Measurements from ENCODE around the gene MYBPH.

Gene MYBPH

DNA sequence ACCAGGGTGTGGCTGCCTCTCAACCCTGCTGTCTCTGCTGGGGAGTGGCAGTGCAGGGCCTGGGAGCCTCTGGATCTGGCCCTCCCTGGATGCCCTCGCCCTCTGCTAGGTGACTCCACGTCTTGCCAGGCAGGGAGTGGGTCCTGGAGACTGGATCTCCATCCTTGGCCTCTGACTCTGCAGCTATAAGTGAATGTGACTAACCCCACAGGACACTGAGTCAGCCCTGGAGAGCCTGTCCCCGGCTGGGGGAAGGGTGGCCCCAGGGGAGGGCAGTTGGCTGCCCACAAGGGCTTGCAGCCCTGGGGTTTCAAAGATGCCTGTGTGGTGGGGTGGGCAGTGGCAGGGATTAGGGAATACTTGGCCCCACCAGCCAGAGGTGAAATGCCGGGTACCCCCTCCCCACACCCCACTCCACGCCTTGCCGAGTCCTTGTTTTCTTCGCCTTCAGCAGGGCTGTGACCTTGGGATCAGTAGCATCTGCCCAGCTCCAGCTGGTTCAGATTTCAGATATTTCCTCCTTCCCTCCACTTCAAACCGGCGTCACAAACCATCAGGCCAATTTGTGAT, 1.9 kb upstream of the MYBPH start:
- FAIRE-seq, result peak; percentile 21
- no peak for DNase-seq (ENCODE audit: insufficient read length)

DNA sequence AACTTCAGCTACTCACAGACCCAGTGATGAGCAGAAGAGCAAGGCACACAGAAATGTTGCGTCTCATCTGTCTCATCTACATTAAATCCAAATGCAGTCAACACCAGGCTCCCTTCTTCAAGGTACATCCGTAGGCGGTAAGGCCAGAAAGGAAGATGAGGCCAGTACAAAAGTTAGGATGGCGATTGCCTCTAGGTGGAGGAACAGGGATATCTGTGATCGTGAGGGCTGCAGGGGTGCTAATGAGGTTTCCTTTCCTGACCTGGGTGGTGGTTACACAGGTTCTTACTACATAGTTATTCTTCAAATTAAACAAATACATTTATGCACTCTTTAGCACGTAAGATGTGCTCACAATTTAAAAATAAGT, 1.4 kb upstream of the MYBPH start:
- no peak for DNase-seq (ENCODE audit: insufficient read length)
- FAIRE-seq, result no peak
- no peak for TF ChIP-seq POLR2AphosphoS5 (IDR thresholded peaks at IDR 0.05; ENCODE audit: low read depth, low read length)
- TF ChIP-seq POLR2A (IDR thresholded peaks at IDR 0.05; ENCODE audit: low read depth, low read length), result no peak
- TF ChIP-seq TAF1 (IDR thresholded peaks at IDR 0.05; ENCODE audit: borderline replicate concordance, low read depth, low read length), result no peak

More for the DNA sequence above, 1.9 kb upstream of the MYBPH start:
- TF ChIP-seq TAF1 (IDR thresholded peaks at IDR 0.05; ENCODE audit: borderline replicate concordance, low read depth, low read length) (no peak), POLR2A (IDR thresholded peaks at IDR 0.05; ENCODE audit: low read depth, low read length) (no peak)

- FAIRE-seq (no peak), DNase-seq (ENCODE audit: insufficient read length) (no peak)
- no peak for TF ChIP-seq POLR2A (IDR thresholded peaks at IDR 0.05; ENCODE audit: low read depth, low read length)
- no peak for TF ChIP-seq TAF1 (IDR thresholded peaks at IDR 0.05; ENCODE audit: borderline replicate concordance, low read depth, low read length)
- TF ChIP-seq POLR2AphosphoS5 (IDR thresholded peaks at IDR 0.05; ENCODE audit: low read depth, low read length), result no peak
Measured at GRCh38 chr1:203176273-203177035, 828 bp upstream of the MYBPH start.

- FAIRE-seq (peak; percentile 21), DNase-seq (ENCODE audit: insufficient read length) (no peak)
- TF ChIP-seq POLR2A (IDR thresholded peaks at IDR 0.05; ENCODE audit: low read depth, low read length), result no peak
- no peak for TF ChIP-seq POLR2AphosphoS5 (IDR thresholded peaks at IDR 0.05; ENCODE audit: low read depth, low read length)
Measured at GRCh38 chr1:203175827-203176241, 208 bp upstream of the MYBPH start.

DNA sequence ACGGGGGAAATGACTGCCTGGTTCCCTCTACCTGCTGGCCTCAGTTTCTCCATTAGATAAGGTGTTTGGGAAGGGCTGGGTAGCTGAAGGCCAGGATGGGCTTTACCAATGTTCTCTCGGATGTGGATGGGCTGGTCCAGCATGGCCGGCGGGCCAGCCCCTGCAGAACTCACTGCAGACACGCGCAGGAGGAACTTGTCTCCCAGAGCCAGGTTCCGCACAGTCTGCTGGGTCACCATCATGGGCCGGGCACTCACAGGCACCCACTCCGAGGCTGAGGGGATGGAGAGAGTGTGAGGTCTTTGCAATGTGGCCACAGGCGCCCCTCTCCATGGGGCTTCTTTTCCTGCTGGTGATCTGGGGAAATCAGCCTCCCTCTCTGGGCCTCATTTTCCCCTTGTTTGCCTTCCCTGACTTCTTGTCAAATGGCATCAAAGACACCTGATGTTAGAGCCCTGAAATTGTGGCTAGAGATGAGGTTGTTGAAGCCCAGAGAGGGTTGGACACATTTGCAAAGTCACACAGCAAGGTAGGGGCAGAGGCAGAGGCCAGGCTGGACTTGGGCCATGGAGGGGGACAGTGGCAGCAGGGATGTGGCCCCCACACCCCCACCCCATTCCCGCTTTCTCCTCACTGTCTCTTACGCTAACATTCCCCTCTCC, 1.2 kb downstream of the MYBPH start:
- TF ChIP-seq POLR2A (IDR thresholded peaks at IDR 0.05; ENCODE audit: low read depth, low read length), result no peak
- TF ChIP-seq POLR2AphosphoS5 (IDR thresholded peaks at IDR 0.05; ENCODE audit: low read depth, low read length), result no peak
- no peak for TF ChIP-seq TAF1 (IDR thresholded peaks at IDR 0.05; ENCODE audit: borderline replicate concordance, low read depth, low read length)
- no peak for DNase-seq (ENCODE audit: insufficient read length)
- no peak for FAIRE-seq

GRCh38 chr1:203173566-203173965, 2.1 kb downstream of the MYBPH start:
- TF ChIP-seq POLR2AphosphoS5 (IDR thresholded peaks at IDR 0.05; ENCODE audit: low read depth, low read length) (no peak), TAF1 (IDR thresholded peaks at IDR 0.05; ENCODE audit: borderline replicate concordance, low read depth, low read length) (no peak), POLR2A (IDR thresholded peaks at IDR 0.05; ENCODE audit: low read depth, low read length) (no peak)
- FAIRE-seq (peak; percentile 81), DNase-seq (ENCODE audit: insufficient read length) (peak; percentile 59)

- no peak for TF ChIP-seq POLR2A (IDR thresholded peaks at IDR 0.05; ENCODE audit: low read depth, low read length)
- no peak for DNase-seq (ENCODE audit: insufficient read length)
- FAIRE-seq, result no peak
Measured at GRCh38 chr1:203173011-203173555, 2.5 kb downstream of the MYBPH start.

GRCh38 chr1:203172184-203173010, 3.2 kb downstream of the MYBPH start:
- FAIRE-seq (peak; percentile 89), DNase-seq (ENCODE audit: insufficient read length) (peak; percentile 82)

GRCh38 chr1:203171341-203172183, 4.1 kb downstream of the MYBPH start:
- FAIRE-seq (no peak), DNase-seq (ENCODE audit: insufficient read length) (no peak)
- TF ChIP-seq TAF1 (IDR thresholded peaks at IDR 0.05; ENCODE audit: borderline replicate concordance, low read depth, low read length) (no peak), POLR2A (IDR thresholded peaks at IDR 0.05; ENCODE audit: low read depth, low read length) (no peak)

More at GRCh38 chr1:203172184-203173010, 3.2 kb downstream of the MYBPH start:
- TF ChIP-seq TAF1 (IDR thresholded peaks at IDR 0.05; ENCODE audit: borderline replicate concordance, low read depth, low read length) (no peak), POLR2A (IDR thresholded peaks at IDR 0.05; ENCODE audit: low read depth, low read length) (no peak), POLR2AphosphoS5 (IDR thresholded peaks at IDR 0.05; ENCODE audit: low read depth, low read length) (no peak)

GRCh38 chr1:203170625-203171330, 4.8 kb downstream of the MYBPH start:
- FAIRE-seq (no peak), DNase-seq (ENCODE audit: insufficient read length) (no peak)
- TF ChIP-seq POLR2AphosphoS5 (IDR thresholded peaks at IDR 0.05; ENCODE audit: low read depth, low read length), result no peak
- TF ChIP-seq POLR2A (IDR thresholded peaks at IDR 0.05; ENCODE audit: low read depth, low read length), result no peak
- no peak for TF ChIP-seq TAF1 (IDR thresholded peaks at IDR 0.05; ENCODE audit: borderline replicate concordance, low read depth, low read length)

All from GM12892 (cell line).